AG20443 (cell line): ENCODE data around the gene FAAP20.
"Not testable (repeated sequence)": the region's sequence is repeated elsewhere in the genome, so short reads cannot be mapped to it uniquely, and the experiment has no call there.

Source experiments
- DNase-seq: peaks from one replicate; pipeline ENCODE4 v3.0.0; 2012; ENCODE audit warnings: low spot score, mixed read lengths

FAAP20 gene

GRCh38 chr1:2156866-2157265, 37.7 kb downstream of the FAAP20 start:
- DNase-seq: no peak

GRCh38 chr1:2155788-2156187, 38.8 kb downstream of the FAAP20 start:
- no peak for DNase-seq

GRCh38 chr1:2155147-2155598, 39.4 kb downstream of the FAAP20 start:
- no peak for DNase-seq

GRCh38 chr1:2154022-2154421, 40.5 kb downstream of the FAAP20 start:
- DNase-seq: no peak

- no peak for DNase-seq
Measured at GRCh38 chr1:2152954-2153353, 41.6 kb downstream of the FAAP20 start.

GRCh38 chr1:2151911-2152310, 42.7 kb downstream of the FAAP20 start:
- no peak for DNase-seq

GRCh38 chr1:2151252-2151651, 43.3 kb downstream of the FAAP20 start:
- no peak for DNase-seq

GRCh38 chr1:2150801-2151200, 43.8 kb downstream of the FAAP20 start:
- no peak for DNase-seq

- DNase-seq: no peak
Measured at GRCh38 chr1:2148691-2149090, 45.9 kb downstream of the FAAP20 start.

GRCh38 chr1:2147869-2148268, 46.7 kb downstream of the FAAP20 start:
- not testable (repeated sequence) for DNase-seq

GRCh38 chr1:2146836-2147517, 47.6 kb downstream of the FAAP20 start:
- DNase-seq: no peak

GRCh38 chr1:2145946-2146835, 48.4 kb downstream of the FAAP20 start:
- DNase-seq: no peak

- DNase-seq: no peak
Measured at GRCh38 chr1:2144501-2145090, 50.0 kb downstream of the FAAP20 start.

- DNase-seq: no peak
Measured at GRCh38 chr1:2143814-2144500, 50.6 kb downstream of the FAAP20 start.

- DNase-seq: no peak
Measured at GRCh38 chr1:2141025-2141424, 53.5 kb downstream of the FAAP20 start.
